CD1c-positive myeloid dendritic cell (primary cell): ENCODE data around the gene SLC39A7.

ENCODE experiments used
- DNase-seq: peaks from one replicate; pipeline ENCODE4 v3.0.0-alpha.2; 2016; ENCODE audit errors: extremely low spot score

The SLC39A7 gene

DNA sequence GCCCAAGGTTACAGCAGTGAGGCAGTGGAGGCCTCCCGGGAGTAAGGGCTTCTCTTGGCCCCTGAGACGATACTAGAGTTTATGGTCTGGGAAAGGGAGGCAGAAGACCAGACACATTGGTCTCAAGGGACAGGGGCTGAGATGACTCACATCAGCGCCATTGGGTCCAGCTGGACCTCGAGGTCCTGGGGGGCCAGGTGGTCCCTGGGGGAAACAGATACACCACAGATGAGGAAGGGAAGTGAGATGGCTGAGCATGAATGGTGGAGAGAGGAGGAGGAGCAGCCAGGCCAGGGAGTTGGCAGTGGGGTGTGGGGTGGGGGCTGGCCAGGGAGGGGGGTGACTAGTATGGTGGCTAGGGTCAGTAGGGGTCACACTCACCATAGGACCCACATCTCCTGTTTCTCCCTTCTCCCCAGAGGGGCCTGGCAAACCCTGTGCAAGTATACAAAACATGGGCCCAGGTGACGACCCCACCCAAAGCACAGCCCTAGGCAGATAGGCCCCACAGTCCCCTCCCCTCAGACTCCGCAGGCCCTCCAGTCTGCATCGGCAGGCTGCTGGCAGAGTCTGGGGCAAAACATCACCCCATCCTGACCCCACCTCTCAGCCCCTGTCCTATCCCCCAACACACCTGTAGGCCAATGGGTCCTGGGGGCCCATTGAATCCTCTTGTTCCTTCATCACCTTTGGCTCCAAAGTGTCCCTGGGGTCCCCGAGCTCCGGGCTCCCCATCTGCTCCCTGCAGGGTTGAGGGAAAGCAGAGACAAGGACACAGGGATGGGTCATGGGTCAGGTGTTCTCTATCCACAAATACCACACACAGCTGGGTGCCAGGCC is 30.3 kb upstream of the SLC39A7 start:
- DNase-seq = no peak

DNA sequence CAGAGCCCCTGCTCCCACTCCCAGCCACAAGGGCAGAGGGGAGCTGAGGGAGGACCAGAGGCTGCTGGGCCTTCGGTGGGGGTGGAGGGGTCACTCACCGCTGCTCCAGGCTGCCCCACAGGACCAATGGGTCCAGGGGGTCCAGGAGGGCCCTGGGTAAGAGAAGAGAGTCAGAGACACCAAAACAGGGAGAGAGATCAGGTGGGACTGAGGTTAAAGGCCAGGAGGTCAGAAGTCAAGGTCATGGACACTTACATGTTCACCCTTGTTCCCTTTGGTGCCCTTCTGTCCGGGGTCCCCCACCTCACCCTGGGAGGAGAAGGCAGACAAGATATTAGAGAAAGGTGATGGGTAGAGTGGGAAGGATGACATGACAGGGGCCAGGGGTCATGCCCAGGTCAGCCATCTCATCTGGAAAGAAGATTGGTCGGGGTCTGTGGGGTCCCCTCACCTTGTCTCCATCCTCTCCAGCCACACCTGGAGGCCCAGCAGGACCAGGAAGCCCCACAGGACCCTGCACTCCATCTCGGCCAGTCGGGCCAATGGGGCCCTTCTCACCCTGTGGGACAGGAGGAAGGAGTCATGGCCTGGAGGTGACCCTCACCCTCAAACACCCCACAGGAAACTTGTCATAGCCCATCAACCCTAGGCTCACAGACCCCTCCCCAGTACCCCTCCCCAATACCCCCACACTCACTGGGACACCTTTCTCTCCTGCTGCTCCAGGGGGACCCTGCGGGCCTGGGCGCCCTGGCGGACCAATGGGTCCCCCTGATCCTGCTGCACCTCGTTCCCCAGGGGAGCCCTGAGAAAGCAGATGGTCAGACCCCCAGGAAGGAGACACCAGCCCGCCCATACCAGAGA is 29.4 kb upstream of the SLC39A7 start:
- DNase-seq = no peak

DNA sequence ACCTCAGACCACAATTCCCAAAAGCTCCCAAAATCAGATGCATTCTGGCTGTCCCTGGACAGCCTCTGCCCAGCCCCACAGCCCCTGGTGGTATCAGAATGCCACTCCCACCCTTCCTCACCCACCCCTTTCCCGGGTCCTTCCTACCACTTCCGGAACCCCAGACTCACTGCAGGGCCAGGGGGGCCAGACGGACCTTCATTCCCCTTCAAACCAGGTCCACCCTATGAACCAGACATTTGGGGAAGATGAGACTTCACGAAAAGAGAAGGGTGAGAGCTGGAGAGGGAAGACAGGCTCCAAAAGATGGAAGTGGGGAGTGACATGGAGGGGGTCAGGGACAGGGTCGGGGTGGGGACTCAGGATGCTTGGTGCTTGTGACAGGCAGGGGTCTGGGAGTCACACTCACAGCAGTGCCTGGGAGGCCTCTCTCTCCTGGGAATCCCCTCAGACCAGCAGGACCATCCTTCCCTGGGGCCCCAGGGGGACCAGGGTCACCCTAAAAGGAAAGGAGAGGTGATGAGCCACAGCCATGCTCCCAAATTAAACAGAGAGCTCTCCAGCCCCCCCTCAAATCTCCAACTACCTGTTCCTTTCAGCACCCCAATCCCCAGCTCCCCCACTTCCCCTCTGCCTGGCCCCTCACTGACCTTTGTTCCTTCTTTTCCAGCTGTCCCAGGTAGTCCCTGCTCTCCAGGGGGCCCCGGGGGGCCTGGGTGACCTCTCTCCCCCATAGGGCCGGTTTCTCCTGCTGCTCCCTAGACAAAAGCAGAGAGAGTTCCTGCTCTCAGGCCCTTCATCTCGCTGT is 28.6 kb upstream of the SLC39A7 start:
- DNase-seq = no peak

DNA sequence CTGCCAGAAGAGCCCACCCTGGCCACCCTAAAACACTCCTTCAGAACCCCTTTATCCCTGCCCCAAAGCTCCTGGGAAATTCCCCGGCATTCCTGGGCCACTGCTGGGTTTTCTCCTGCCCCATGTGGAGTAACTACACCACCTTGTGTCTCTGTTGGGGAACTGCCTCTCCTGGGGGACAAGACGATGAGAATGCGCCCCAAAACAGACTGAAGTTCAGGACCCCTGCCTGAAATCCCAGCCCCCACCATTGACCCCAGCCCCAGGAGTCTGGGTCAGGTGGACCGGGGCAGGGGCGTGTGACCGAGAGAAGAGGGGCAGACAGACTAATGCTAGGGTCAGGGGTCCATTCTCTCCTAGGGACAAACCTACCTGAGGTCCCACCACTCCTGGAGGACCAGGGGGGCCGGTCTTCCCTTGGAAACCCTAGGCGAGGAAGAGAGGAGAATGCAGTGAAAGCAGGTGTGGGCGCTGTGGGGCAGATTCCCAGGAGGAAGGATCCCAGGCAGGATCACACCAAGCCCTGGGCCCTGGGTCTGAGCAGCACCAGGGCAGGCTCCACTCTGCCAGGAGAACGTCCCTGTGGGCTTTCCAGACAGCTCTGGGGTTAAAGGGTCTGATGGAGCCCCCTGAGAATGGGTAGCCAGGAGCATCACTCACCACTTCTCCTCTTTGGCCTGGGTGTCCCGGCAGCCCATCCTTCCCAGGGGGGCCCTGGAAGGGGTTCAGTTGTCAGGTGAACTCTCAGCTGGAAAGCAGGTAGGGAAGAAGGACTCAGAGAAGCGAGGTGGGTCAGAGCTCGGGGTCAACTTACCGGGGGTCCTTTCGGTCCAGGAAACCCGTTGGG is 27.8 kb upstream of the SLC39A7 start:
- peak; percentile 51 for DNase-seq

DNA sequence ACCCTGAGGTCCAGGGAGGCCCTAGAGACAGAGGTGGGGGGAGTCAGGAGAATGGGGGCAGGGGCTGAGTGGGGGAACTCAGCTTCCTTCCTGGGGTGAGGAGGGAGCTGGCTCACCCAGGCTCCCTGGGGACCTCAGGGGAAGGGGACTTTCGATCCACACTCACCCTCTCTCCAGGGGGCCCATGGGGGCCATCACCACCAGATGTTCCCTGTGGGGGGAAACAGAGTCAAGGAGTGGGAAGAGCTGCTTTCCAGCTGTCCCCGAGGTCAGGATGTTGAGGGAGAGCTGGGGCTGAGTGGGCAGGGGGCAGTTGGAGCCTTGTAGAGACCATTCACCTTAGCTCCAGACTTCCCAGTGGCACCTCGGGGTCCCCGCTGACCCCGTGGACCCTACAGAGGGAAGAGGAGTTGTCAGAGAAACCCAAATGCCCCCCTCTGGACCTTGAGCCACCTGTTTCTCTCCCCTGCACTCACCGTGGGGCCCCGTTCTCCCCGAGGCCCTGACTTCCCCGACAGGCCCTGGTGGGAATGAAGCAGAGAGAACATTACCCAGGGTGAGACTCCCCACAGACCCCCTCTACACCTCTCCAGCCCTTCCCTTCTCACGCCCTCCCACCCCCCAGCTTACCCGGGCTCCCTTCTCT is 27.0 kb upstream of the SLC39A7 start:
- DNase-seq = no peak

DNA sequence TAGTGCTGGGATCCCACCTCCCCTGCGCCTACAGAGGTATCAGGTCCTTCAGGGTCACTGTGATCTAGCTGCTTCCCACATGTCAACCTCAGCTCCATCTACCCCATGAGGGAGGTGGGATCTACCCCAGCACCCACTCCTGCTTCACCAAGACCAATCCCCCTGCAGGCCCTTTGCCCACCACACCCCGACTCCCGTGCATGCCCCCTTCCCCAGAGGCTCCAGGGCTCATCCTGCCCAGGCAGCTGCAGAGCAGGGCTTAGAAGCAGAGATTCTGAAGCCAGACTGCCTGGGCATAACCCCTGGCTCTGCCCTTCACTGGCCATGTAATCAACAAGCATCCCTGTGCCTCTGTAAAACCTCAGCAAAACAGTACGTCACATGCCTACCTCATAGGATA is 25.9 kb upstream of the SLC39A7 start:
- no peak for DNase-seq

DNA sequence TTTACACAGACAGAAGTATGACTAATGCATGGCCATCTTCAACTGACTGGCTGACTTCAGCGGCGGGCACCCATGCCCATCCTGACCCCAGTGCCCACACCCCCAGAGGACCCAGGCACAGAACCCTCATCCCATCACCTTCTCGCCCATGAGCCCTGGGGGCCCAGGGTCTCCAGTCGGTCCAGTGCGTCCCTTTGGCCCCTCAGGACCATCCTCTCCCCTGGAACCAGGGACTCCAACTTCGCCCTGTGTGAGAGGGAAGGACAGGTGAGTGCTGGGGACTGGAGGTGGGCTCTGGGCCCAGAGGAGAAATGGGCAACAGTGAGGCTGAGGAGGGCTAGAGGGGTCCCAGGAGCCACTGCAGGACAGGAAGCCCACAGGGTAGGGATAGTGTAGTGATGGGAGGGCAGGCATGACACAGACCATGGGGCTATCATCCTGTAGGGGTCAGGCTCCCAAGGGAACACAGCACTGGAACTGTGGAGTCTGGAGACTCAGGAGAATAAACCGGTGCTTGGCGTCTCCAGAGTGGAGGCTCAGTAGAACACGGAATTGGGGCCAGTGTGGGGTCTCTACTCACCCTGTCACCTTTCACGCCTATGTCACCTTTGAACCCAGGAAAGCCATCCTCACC is 25.1 kb upstream of the SLC39A7 start:
- no peak for DNase-seq

DNA sequence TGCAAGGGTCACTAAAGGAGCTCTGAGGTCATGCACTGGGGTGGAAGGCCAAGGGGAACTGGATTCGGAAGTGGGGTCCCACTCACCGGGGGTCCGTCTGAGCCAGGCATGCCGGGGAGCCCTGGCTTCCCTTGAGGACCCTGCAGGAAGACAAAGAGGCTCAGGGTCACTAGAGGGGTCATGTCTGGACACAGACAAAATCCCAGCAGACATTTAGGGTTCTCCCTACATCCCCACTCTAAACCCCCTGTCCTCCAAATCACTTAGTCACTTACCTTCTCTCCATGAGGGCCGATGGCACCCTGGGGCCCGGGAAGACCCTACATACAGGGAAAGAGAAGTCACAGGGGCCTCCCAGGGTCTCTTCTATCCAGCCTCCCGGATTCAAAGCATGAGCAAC is 23.8 kb upstream of the SLC39A7 start:
- no peak for DNase-seq

DNA sequence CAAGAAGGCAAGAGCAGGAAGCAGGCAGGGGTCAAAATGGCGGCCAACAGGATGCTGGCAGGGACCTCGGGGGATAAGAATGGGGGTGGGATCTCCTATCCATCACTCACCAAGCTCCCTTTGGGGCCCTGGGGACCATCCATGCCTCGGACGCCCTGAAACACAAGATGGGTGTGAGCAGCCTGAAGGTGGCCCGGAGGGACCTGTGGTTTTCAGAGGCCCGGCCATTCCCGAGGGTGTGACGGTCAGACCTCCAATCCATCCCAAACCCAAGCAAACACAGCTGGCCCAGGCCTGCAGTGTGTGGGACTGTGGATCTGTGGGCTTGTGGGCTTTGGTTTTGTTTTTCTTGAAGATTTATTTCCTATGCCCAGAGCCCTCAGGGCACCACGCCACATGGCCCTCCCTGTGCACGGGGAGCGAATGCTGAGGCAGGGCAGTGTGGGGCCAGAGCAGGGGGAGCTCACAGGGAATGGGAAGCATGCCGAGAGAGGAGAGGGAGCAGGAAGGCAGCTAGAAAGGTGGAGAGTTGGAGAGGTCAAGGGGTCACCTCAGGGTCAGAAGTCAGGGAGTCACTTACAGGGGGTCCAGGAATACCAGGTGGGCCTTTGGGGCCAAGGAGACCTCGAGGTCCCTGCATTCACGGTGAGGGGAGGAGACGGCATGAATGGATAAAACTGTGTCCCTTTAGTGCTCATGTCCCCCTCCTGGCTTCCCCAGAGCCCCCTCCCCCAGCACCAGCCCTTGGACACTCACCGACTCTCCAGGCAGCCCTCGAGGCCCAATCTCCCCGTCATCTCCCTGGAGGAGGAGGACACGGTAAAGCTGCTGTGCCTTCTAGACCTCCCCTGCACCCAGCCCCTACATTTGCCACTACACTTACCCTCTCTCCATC is 22.9 kb upstream of the SLC39A7 start:
- DNase-seq = no peak

DNA sequence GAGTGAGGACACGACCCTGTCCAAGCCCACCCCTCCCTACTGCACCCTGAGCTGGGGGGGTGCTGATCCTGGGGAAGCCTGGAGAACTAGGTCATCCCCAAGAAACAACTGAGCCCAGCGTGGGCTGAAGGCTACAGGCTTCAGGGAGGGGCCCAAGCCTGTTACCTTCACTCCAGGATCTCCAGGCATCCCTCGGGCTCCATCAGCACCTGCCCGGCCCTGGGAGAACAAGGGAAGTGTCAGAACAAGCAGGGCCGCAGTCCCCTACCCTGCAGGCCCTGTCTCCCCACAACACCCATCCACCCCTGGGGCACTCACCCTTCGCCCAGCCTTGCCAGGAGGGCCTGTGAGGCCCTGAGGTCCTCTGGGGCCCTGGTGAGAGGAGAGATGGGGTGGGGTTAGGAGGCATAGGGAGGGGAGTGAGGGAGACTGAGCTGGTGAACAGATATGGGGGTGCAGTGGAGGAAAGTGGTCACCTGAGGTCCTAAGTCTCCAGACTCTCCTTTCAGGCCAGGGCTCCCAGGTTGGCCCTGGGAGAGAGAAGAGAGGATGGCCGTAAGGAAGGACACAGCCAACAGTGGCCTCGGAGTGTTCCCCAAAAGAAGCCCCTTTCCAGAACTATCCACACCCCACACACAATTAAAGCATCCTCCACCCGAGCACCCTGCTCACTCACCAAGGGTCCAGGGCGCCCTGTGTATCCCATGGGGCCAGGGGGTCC is 21.8 kb upstream of the SLC39A7 start:
- DNase-seq = no peak

DNA sequence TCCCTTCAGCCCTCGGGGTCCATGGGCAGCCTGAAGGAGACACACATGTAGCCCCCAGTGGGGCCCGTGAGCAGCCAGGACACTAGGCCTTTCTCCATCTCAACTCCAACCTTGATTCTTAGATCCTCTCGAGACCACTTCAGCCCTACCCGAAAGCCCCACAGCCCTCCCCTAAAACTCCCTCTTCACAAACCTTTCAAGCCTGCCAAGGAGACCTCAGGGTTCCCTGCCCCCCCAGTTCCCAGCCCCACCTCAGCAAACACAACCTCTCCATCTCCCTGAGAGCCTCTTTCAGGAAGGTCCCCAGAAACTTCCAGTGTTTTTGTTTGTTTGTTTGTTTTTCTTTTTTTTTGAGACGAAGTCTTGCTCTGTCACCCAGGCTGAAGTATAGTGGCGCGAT is 19.5 kb upstream of the SLC39A7 start:
- no peak for DNase-seq

DNA sequence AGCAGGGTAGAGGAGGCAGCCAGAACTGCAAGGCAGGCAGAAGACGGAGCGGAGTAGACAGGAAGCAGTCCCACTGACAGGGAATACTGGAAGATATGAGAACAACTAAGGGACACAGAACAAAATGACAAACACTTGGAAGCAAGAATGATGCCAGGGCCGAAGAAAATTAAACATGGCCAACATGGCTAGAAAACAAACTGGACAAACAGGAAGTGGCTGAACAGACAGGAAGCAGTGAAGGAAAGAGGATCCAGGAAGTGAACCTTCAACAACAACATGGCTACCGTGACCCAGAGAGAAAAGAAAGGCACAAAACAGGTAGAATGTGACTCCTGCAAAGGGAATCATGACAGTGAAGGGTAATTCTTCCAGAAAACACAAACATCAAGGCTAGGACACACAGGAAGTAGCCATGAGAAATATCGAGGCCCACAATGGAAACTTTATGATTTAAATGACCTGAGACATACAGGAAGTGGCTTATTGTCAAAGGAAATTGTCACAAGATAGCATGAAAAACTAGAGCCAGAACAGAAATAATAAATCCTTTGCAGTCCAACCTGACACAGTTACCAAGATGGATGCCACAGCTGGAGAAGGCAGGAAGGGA is 17.5 kb upstream of the SLC39A7 start:
- no peak for DNase-seq

DNA sequence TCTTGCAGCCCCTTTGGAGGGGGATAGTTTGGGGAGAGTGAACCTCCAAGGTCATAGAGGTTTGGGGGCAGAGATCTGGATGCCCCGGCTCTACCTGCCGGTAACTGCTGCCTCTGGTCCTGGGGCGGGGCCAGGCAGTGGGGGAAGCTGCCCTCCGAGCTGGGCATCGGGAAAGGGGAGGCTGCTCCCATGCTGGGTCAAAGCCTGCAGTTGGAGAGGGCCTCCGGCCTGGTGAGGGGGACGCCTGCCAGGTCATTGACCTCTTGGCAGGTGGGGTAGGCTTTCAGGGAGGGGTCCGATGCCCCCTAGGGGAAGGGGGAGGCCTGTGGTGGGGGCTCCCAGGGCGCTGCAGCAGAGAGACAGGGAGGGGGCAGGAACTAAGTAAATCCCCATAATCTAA is 15.5 kb upstream of the SLC39A7 start:
- DNase-seq = no peak

DNA sequence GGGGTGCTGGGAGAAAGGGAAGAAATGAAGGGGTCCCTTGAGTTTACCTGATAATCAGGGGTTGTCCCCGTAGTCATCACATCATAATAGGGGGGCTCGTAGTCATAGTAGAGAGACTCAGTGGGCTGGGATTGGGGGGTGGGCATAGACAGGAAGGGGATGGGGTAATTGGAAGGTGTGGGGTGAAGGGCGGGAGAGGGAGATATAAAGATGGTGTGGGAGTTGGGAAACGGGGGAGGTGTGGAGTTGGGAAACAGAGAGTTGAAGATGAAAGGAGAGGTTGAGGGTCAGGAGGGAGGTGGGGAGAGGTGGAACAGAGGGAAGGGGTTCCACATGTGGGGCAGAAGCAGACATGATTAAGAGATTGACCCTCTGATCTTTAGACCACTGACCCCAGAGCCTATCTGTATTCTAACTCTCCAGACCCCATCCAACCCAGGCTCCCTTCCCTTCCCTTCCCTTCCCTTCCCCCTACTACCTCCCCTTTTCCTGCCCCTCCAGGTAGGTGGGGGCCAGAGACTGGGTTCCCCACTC is 14.9 kb upstream of the SLC39A7 start:
- no peak for DNase-seq

DNA sequence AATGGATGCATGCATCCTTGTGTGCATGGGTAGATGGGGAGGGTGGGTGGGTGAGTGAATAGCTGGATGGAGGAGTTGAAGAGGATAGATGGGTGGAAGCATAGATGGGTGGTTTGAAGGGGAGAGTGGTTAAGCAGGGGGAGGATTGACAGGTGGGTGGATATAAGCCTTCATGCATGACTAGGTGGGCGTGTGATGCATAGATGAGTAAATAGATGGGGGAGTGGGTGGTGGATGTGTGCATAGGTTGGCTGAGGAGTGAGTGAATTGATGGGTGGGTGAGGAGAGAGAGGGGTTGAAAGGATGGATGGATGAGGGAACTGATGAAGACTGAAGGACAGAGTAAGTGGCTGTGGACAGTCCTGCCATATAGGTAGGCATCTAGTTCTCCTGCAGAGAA is 12.9 kb upstream of the SLC39A7 start:
- no peak for DNase-seq

DNA sequence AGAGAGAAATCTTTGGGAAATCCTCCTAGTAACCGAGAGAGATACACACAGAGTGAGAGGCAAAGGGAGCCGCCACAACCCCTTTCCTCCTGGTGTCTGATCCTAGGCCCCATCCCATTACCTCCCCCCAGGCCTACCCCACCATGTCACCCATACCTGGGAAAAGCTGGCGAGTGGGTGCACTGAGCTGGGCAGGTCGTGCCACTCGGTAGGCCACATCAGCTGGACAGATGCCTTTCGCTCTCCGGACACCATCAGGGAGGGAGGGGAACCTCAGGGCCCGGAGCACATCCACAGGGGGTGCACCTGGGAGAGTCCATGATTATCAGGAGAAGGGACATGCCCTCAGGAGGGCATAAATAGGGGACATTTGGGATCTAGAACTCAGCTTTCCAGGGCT is 11.5 kb upstream of the SLC39A7 start:
- DNase-seq = no peak

DNA sequence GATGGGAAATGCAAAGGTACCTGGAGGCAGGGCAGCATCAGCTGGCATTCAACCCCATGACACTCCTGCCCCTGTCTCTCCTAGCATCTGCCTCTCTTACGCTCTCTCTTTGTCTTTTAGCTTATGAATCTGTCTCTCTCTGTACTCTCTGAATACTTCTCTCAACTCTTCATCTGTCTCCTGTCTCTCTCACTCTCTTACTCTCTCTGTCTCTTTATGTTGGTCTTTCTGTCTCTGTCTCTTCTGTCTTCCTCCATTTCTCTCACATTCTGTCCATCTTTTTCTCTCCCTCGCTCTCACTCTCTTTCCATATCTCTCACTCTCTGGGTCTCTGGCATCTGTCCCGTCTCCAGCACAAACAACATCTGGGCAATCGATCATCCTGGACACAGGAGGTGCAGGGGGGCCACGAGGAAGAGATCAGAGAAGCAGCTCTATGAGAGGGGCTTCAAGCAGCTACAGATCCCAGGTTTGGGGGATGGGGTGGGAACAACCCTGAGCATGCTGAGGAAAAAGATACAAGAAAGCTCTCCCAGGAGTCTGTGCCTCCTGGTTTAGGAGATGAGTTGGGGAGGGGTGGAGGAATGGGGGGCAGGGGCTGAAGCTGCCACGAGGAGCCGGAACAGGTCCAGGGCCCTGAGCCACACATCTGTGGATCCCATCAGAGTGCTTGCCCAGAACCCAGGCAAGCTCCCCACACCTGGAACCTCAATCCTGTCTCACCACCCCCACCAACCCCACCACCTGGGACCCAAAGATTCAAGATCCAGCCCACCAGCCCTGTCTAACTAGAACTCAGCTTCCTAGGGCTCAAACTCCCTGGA is 10.8 kb upstream of the SLC39A7 start:
- no peak for DNase-seq
